IMR-90 (cell line): ENCODE results near the gene HLA-DOB. TPM values are rescaled to one million over a fixed set of nuclear protein-coding genes. Genes with fewer than 3 reads are reported as not detected.

Experiments used
- ATAC-seq: fragments of 200-7000 bp; cut with Tn5 transposase; 2 replicates; pipeline ENCODE4 v1.9.1; 2020; ENCODE audit warnings: low read depth, mild to moderate bottlenecking, moderate library complexity
- BruUV-seq: library from RNA; stranded (reverse); fragments of 400-500 nt; replicated peaks from 2 replicates; lab custom pipeline; 2021; lab: Mats Ljungman, UMichigan
- CTCF ChIA-PET: fragments of 300-600 bp; formaldehyde crosslinking; extraction: SDS; loops from one replicate; lab custom pipeline; 2021; ENCODE audit warnings: antibody characterized with exemption; lab: Yijun Ruan, JAX
- POLR2A ChIA-PET: fragments of 300-600 bp; sonication (Branson Sonifier 250); formaldehyde crosslinking; loops from one replicate; lab custom pipeline; 2022; ENCODE audit warnings: antibody characterized with exemption; ENCODE audit not compliant: unreplicated experiment; lab: Charles Lee
- DNase-seq: peaks from one replicate; pipeline ENCODE4 v3.0.0; 2013
- H2AFZ ChIP-seq: replicated peaks from 2 replicates; pipeline ENCODE3; 2013; ENCODE audit warnings: low read length, mild to moderate bottlenecking; ENCODE audit not compliant: poor library complexity
- H2AK5ac ChIP-seq: 2 replicates; pipeline ENCODE4 v1.6.1; 2013; ENCODE audit warnings: low read depth, low read length, inconsistent platforms
- H2AK9ac ChIP-seq: replicated peaks from 2 replicates; pipeline ENCODE3; 2013; ENCODE audit warnings: mild to moderate bottlenecking, low read depth, low read length, moderate library complexity; ENCODE audit not compliant: poor library complexity
- H2BK120ac ChIP-seq: 2 replicates; pipeline ENCODE4 v1.6.1; 2013; ENCODE audit warnings: low read depth, low read length, inconsistent platforms
- H2BK15ac ChIP-seq: 3 replicates; pipeline ENCODE4 v1.6.1; 2013; ENCODE audit warnings: low read depth, low read length, inconsistent platforms
- H2BK20ac ChIP-seq: 2 replicates; pipeline ENCODE4 v1.6.1; 2013; ENCODE audit warnings: low read depth, mild to moderate bottlenecking, inconsistent platforms, low read length, moderate library complexity
- H2BK5ac ChIP-seq: 2 replicates; pipeline ENCODE4 v1.6.1; 2013; ENCODE audit warnings: mild to moderate bottlenecking, low read depth, low read length, inconsistent platforms; ENCODE audit not compliant: poor library complexity, severe bottlenecking
- H3K14ac ChIP-seq: replicated peaks from 2 replicates; pipeline ENCODE4 v1.6.1; 2013; ENCODE audit warnings: low read depth, low read length, inconsistent platforms
- H3K18ac ChIP-seq: 2 replicates; pipeline ENCODE4 v1.6.1; 2013; ENCODE audit warnings: low read depth, low read length, control low read depth
- H3K23ac ChIP-seq: 2 replicates; pipeline ENCODE4 v1.6.1; 2013; ENCODE audit warnings: low read depth, low read length, inconsistent platforms
- H3K27ac ChIP-seq: 2 replicates; pipeline ENCODE4 v1.5.1; 2013; ENCODE audit warnings: mild to moderate bottlenecking, control low read depth, low read length; ENCODE audit not compliant: insufficient read depth
- H3K27me3 ChIP-seq: 2 replicates; pipeline ENCODE4 v1.6.1; 2013; ENCODE audit warnings: low read length; ENCODE audit not compliant: control insufficient read depth, insufficient read depth
- H3K36me3 ChIP-seq: 2 replicates; pipeline ENCODE4 v1.6.1; 2013; ENCODE audit warnings: low read length, mixed read lengths; ENCODE audit not compliant: control insufficient read depth, insufficient read depth
- H3K4ac ChIP-seq: 2 replicates; pipeline ENCODE4 v1.6.1; 2013; ENCODE audit warnings: low read depth, low read length, inconsistent platforms
- H3K4me1 ChIP-seq: 2 replicates; pipeline ENCODE4 v1.6.1; 2013; ENCODE audit warnings: low read length, mixed read lengths; ENCODE audit not compliant: control insufficient read depth, insufficient read depth
- H3K4me2 ChIP-seq: 2 replicates; pipeline ENCODE4 v1.6.1; 2013; ENCODE audit warnings: low read depth, mild to moderate bottlenecking, control low read depth, low read length, moderate library complexity
- H3K4me3 ChIP-seq: 2 replicates; pipeline ENCODE4 v1.5.1; 2013; ENCODE audit warnings: low read depth, mild to moderate bottlenecking, control low read depth, low read length, moderate library complexity; ENCODE audit not compliant: insufficient read depth
- H3K56ac ChIP-seq: 2 replicates; pipeline ENCODE4 v1.6.1; 2013; ENCODE audit warnings: low read length, inconsistent platforms; ENCODE audit not compliant: insufficient read depth; ENCODE audit errors: extremely low read depth
- H3K79me1 ChIP-seq, 2 experiments: 2 replicates each; pipeline ENCODE4 v1.6.1; 2013; ENCODE audit warnings: low read length in 2 of 2, inconsistent platforms in 1 of 2, low read depth in 1 of 2
- H3K9ac ChIP-seq: 2 replicates; pipeline ENCODE4 v1.6.1; 2013; ENCODE audit warnings: low read depth, low read length, control low read depth
- H3K9me1 ChIP-seq: 2 replicates; pipeline ENCODE4 v1.6.1; 2013; ENCODE audit warnings: low read length, inconsistent platforms; ENCODE audit not compliant: insufficient read depth
- H3K9me3 ChIP-seq: 2 replicates; pipeline ENCODE4 v1.6.1; 2013; ENCODE audit warnings: low read length; ENCODE audit not compliant: control insufficient read depth, insufficient read depth
- H4K20me1 ChIP-seq: 2 replicates; pipeline ENCODE4 v1.6.1; 2013; ENCODE audit warnings: low read length, inconsistent platforms; ENCODE audit not compliant: insufficient read depth
- H4K5ac ChIP-seq: 2 replicates; pipeline ENCODE4 v1.6.1; 2013; ENCODE audit warnings: mild to moderate bottlenecking, low read depth, low read length, control low read depth
- H4K8ac ChIP-seq, 2 experiments: 2 replicates each; pipeline ENCODE4 v1.6.1; 2013; ENCODE audit warnings: low read depth in 2 of 2, low read length in 2 of 2, control low read depth in 1 of 2, inconsistent platforms in 1 of 2
- H4K91ac ChIP-seq: 2 replicates; pipeline ENCODE4 v1.6.1; 2013; ENCODE audit warnings: low read depth, low read length, inconsistent platforms; ENCODE audit not compliant: insufficient read depth
- BHLHE40 ChIP-seq: fragments of 150-350 bp; IDR thresholded peaks from 2 replicates; pipeline ENCODE4 v1.6.1; 2016; ENCODE audit warnings: mild to moderate bottlenecking, low read depth, low read length
- CEBPB ChIP-seq: IDR thresholded peaks from 2 replicates; pipeline ENCODE4 v1.6.1; 2012; ENCODE audit warnings: low read depth, low read length, improper control_type of control experiment
- CHD1 ChIP-seq: IDR thresholded peaks from 2 replicates; pipeline ENCODE4 v1.6.1; 2012; ENCODE audit warnings: low read depth, low read length, improper control_type of control experiment
- ELK1 ChIP-seq: fragments of 150-350 bp; IDR thresholded peaks from 2 replicates; pipeline ENCODE4 v1.6.1; 2016; ENCODE audit warnings: low read depth, mild to moderate bottlenecking, low read length, moderate library complexity, borderline replicate concordance
- FOS ChIP-seq: fragments of 150-350 bp; IDR thresholded peaks from 2 replicates; pipeline ENCODE4 v1.6.1; 2016; ENCODE audit warnings: low read depth, low read length
- MAFK ChIP-seq: IDR thresholded peaks from 2 replicates; pipeline ENCODE4 v1.6.1; 2012; ENCODE audit warnings: low read depth, low read length, improper control_type of control experiment
- MAZ ChIP-seq: IDR thresholded peaks from 2 replicates; pipeline ENCODE4 v1.6.1; 2012; ENCODE audit warnings: low read depth, mild to moderate bottlenecking, low read length, improper control_type of control experiment, moderate library complexity, borderline replicate concordance
- MXI1 ChIP-seq: IDR thresholded peaks from 2 replicates; pipeline ENCODE4 v1.6.1; 2012; ENCODE audit warnings: low read depth, mild to moderate bottlenecking, low read length, moderate library complexity, borderline replicate concordance
- NFE2L2 ChIP-seq: fragments of 150-350 bp; IDR thresholded peaks from 2 replicates; pipeline ENCODE4 v1.6.1; 2016; ENCODE audit warnings: low read depth, mild to moderate bottlenecking, low read length
- POLR2A ChIP-seq: IDR thresholded peaks from 2 replicates; pipeline ENCODE4 v1.6.1; 2012; ENCODE audit warnings: mild to moderate bottlenecking, low read depth, low read length
- RAD21 ChIP-seq: IDR thresholded peaks from 2 replicates; pipeline ENCODE4 v1.6.1; 2012; ENCODE audit warnings: low read length, improper control_type of control experiment
- RCOR1 ChIP-seq: IDR thresholded peaks from 2 replicates; pipeline ENCODE4 v1.6.1; 2012; ENCODE audit warnings: mild to moderate bottlenecking, low read length, improper control_type of control experiment; ENCODE audit not compliant: insufficient replicate concordance
- RFX5 ChIP-seq: IDR thresholded peaks from 2 replicates; pipeline ENCODE4 v1.8.0; 2012; ENCODE audit warnings: low read depth, mild to moderate bottlenecking, low read length, moderate library complexity
- SMC3 ChIP-seq: fragments of 150-350 bp; IDR thresholded peaks from 2 replicates; pipeline ENCODE4 v1.6.1; 2016; ENCODE audit warnings: low read depth, mild to moderate bottlenecking, antibody characterized with exemption, low read length, moderate library complexity
- USF2 ChIP-seq: fragments of 150-350 bp; IDR thresholded peaks from 2 replicates; pipeline ENCODE4 v1.6.1; 2017; ENCODE audit warnings: mild to moderate bottlenecking, antibody characterized with exemption, low read length, low read depth
- WGBS, 2 experiments: methylation state at CpG; one replicate each; pipeline versions ENCODE4 v1.1.5 to v1.1.7; 2013; ENCODE audit warnings: missing lambda C conversion rate in 2 of 2; ENCODE audit not compliant: insufficient read length in 1 of 2; ENCODE audit errors: extremely low coverage in 2 of 2; 5-methylcytosine and 5-hydroxymethylcytosine counted together
- dilution Hi-C: fragments of 300-500 bp; cut with HindIII; formaldehyde crosslinking; loops from one replicate; pipeline ENCODE4 v1.14.3; 2018; ENCODE audit warnings: low sequenced_read_pairs; ENCODE audit not compliant: unreplicated experiment
- in situ Hi-C: fragments of 300-500 bp; cut with MboI; formaldehyde crosslinking; loops from 3 replicates; pipeline ENCODE4 v1.14.3; 2019; ENCODE audit warnings: low sequenced_read_pairs, inconsistent platforms, mixed read lengths
- intact Hi-C: fragments of 100-400 bp; cut with micrococcal nuclease; formaldehyde crosslinking; loops from 2 replicates; pipeline ENCODE4 v1.10.0; 2022
- polyA plus RNA-seq, 3 experiments: library from polyadenylated mRNA; depleted of rRNA; stranded (reverse); fragments of >200 nt; gene quantifications; 2 replicates each; pipeline ENCODE4 v1.2.3, GENCODE V29; 2012; ENCODE audit warnings: low replicate concordance in 1 of 3
- total RNA-seq: library from RNA; depleted of rRNA; stranded (reverse); fragments of >200 nt; gene quantifications from 2 replicates; pipeline ENCODE4 v1.2.3, GENCODE V29; 2012
- TF ChIP-seq, protein P1 (sequence below): conservative IDR thresholded peaks from 2 replicates; pipeline ENCODE4 v1.5.1; 2012; ENCODE audit warnings: mild to moderate bottlenecking, low read depth, low read length, improper control_type of control experiment

HLA-DOB gene
- total and polyA plus RNA-seq, 2 of the 4 experiments (the other 2 are of a cell fraction): 0.36 to 2.3 TPM

DNA sequence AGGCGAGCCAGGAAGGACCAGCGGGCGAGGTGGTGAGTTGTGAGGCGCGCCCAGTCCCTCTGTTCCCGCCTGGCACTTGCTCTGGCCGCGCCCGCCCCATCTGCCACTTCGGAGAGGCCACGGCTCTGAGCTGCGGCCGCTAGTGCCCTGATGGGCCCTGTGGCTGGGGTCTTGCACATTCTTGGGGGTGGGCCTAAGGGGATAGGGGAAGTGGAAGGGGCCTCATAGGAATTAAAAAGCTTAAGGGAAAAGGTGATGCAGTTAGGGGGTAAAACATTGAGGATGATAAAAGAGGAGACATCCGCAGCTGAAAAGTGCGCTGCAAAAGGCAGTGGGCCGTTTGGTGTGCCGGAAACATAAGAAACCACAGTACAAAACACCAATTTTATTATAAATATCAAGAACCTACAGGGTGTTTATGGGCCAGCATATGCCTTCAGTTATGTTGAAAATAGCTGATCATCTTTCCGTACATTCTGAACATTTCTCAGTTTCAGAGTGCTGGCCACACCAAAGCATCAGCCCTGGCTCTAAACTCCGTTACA lies 28.1 kb upstream of the HLA-DOB start:
- Histone ChIP-seq H4K5ac (no peak overlapping the region), H3K4me2 (peak overlapping the region; percentile 32; the same call in 1 of the 2 replicates), H2BK20ac (no peak overlapping the region), H2BK120ac (no peak overlapping the region), H3K36me3 (peaks cover 26% of the 10 kb centered on the region), H3K4ac (no peak overlapping the region), H4K20me1 (no peaks in the 10 kb centered on the region), H3K79me1 (peaks cover 0 to 28% of the 10 kb centered on the region in 2 experiments; a peak in 2 of 4 replicates), H2BK15ac (no peak overlapping the region), H3K4me3 (peak overlapping the region; percentile 73; the same call in 1 of the 2 replicates), H3K4me1 (0 out of 2 replicates have a peak, but pooled peaks cover 2% of the 10 kb centered on the region), H3K9ac (no peak overlapping the region), H3K9me3 (no peaks in the 10 kb centered on the region), H3K9me1 (peaks cover 12% of the 10 kb centered on the region; the same call in 1 of the 2 replicates), H3K27me3 (no peaks in the 10 kb centered on the region), H2AK9ac (peak overlapping the region; percentile 29), H3K18ac (no peak overlapping the region), H2AFZ (peak overlapping the region; percentile 94), H3K27ac (no peak overlapping the region), H2BK5ac (no peak overlapping the region), H4K91ac (no peak overlapping the region), H3K14ac (no peak overlapping the region), H4K8ac (no peak overlapping the region), H3K56ac (no peak overlapping the region), H2AK5ac (no peak overlapping the region), H3K23ac (no peak overlapping the region)
- CTCF ChIA-PET: interaction anchor here (0.9 to 2.5 kb wide), 2 partner anchors 9 to 23 kb away, joined by 3 to 8 read pairs; partner anchors contain the start of genes PSMB9 and TAP1
- intact Hi-C loops (loop anchor here (1.0 to 2.0 kb wide), 2 partner anchors 9 to 128 kb away; partner anchors contain the start of gene PSMB9), dilution Hi-C loops (no loop called here), in situ Hi-C loops (no loop called here)
- DNase-seq (no peak), ATAC-seq (no peak)
- BruUV-seq: no TSS peak
- POLR2A ChIA-PET: no interaction called here
- WGBS, 2 experiments: 100% methylated on average over 1 of the region's 19 CpGs; no CpG with 5 or more reads in 1 of the 2 experiments
- no peak for TF ChIP-seq RFX5
- TF ChIP-seq RAD21: no peak
- no peak for TF ChIP-seq MAZ
- TF ChIP-seq CHD1: no peak
- TF ChIP-seq MXI1: no peak
- no peak for TF ChIP-seq POLR2A
- no peak for TF ChIP-seq RCOR1
- TF ChIP-seq MAFK: no peak
- no peak for TF ChIP-seq ELK1
- no peak for TF ChIP-seq SMC3
- TF ChIP-seq NFE2L2: no peak
- TF ChIP-seq USF2: no peak
- TF ChIP-seq FOS: no peak
- no peak for TF ChIP-seq CEBPB
- no peak for TF ChIP-seq BHLHE40
- TF ChIP-seq, protein P1, sequence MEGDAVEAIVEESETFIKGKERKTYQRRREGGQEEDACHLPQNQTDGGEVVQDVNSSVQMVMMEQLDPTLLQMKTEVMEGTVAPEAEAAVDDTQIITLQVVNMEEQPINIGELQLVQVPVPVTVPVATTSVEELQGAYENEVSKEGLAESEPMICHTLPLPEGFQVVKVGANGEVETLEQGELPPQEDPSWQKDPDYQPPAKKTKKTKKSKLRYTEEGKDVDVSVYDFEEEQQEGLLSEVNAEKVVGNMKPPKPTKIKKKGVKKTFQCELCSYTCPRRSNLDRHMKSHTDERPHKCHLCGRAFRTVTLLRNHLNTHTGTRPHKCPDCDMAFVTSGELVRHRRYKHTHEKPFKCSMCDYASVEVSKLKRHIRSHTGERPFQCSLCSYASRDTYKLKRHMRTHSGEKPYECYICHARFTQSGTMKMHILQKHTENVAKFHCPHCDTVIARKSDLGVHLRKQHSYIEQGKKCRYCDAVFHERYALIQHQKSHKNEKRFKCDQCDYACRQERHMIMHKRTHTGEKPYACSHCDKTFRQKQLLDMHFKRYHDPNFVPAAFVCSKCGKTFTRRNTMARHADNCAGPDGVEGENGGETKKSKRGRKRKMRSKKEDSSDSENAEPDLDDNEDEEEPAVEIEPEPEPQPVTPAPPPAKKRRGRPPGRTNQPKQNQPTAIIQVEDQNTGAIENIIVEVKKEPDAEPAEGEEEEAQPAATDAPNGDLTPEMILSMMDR: no peak
